Measurements from ENCODE around the gene TSHZ1.
"Not testable (repeated sequence)": the region's sequence is repeated elsewhere in the genome, so short reads cannot be mapped to it uniquely, and the experiment has no call there.

TSHZ1 gene

GRCh38 chr18:75176849-75177248 lies 33.7 kb upstream of the TSHZ1 start:
- Histone ChIP-seq H3K4me3 (ENCODE audit: low read depth, low read length) (no peak overlapping the region), H3K36me3 (replicated peaks) (no peaks in the 10 kb centered on the region), H3K27ac (no peak overlapping the region), H3K27me3 (replicated peaks) (no peaks in the 10 kb centered on the region)
- no peak for DNase-seq
- no peak for TF ChIP-seq CTCF (IDR thresholded peaks at IDR 0.05; ENCODE audit: low read depth, low read length, missing control alignments)
- in situ Hi-C loops (cut with HindIII; ENCODE audit: low pct_ligation_motif_present, low sequenced_read_pairs): no loop called here

GRCh38 chr18:75178376-75178775 lies 32.2 kb upstream of the TSHZ1 start:
- no peak overlapping the region for H3K27ac ChIP-seq
- no peaks in the 10 kb centered on the region for H3K27me3 ChIP-seq (replicated peaks)
- in situ Hi-C loops (cut with HindIII; ENCODE audit: low pct_ligation_motif_present, low sequenced_read_pairs): no loop called here
- TF ChIP-seq CTCF (IDR thresholded peaks at IDR 0.05; ENCODE audit: low read depth, low read length, missing control alignments): no peak
- H3K36me3 ChIP-seq (replicated peaks): no peaks in the 10 kb centered on the region
- DNase-seq: no peak
- no peak overlapping the region for H3K4me3 ChIP-seq (ENCODE audit: low read depth, low read length)

- H3K4me3 ChIP-seq (ENCODE audit: low read depth, low read length): no peak overlapping the region
- TF ChIP-seq CTCF (IDR thresholded peaks at IDR 0.05; ENCODE audit: low read depth, low read length, missing control alignments): no peak
- DNase-seq: no peak
- no peaks in the 10 kb centered on the region for H3K36me3 ChIP-seq (replicated peaks)
- no peaks in the 10 kb centered on the region for H3K27me3 ChIP-seq (replicated peaks)
- H3K27ac ChIP-seq: no peak overlapping the region
- in situ Hi-C loops (cut with HindIII; ENCODE audit: low pct_ligation_motif_present, low sequenced_read_pairs): no loop called here
Measured at GRCh38 chr18:75179819-75180600, 30.6 kb upstream of the TSHZ1 start.

GRCh38 chr18:75183524-75183923 lies 27.1 kb upstream of the TSHZ1 start:
- TF ChIP-seq CTCF (IDR thresholded peaks at IDR 0.05; ENCODE audit: low read depth, low read length, missing control alignments): no peak
- in situ Hi-C loops (cut with HindIII; ENCODE audit: low pct_ligation_motif_present, low sequenced_read_pairs): no loop called here
- Histone ChIP-seq H3K36me3 (replicated peaks) (no peaks in the 10 kb centered on the region), H3K27me3 (replicated peaks) (no peaks in the 10 kb centered on the region), H3K4me3 (ENCODE audit: low read depth, low read length) (no peak overlapping the region), H3K27ac (no peak overlapping the region)
- no peak for DNase-seq

GRCh38 chr18:75183973-75184493 lies 26.6 kb upstream of the TSHZ1 start:
- in situ Hi-C loops (cut with HindIII; ENCODE audit: low pct_ligation_motif_present, low sequenced_read_pairs): no loop called here
- TF ChIP-seq CTCF (IDR thresholded peaks at IDR 0.05; ENCODE audit: low read depth, low read length, missing control alignments): no peak
- H3K36me3 ChIP-seq (replicated peaks): no peaks in the 10 kb centered on the region
- no peak for DNase-seq
- no peaks in the 10 kb centered on the region for H3K27me3 ChIP-seq (replicated peaks)
- H3K27ac ChIP-seq: no peak overlapping the region
- H3K4me3 ChIP-seq (ENCODE audit: low read depth, low read length): no peak overlapping the region

- Histone ChIP-seq H3K36me3 (replicated peaks) (no peaks in the 10 kb centered on the region), H3K4me3 (ENCODE audit: low read depth, low read length) (no peak overlapping the region), H3K27me3 (replicated peaks) (no peaks in the 10 kb centered on the region), H3K27ac (no peak overlapping the region)
- no peak for DNase-seq
- in situ Hi-C loops (cut with HindIII; ENCODE audit: low pct_ligation_motif_present, low sequenced_read_pairs): no loop called here
- no peak for TF ChIP-seq CTCF (IDR thresholded peaks at IDR 0.05; ENCODE audit: low read depth, low read length, missing control alignments)
Measured at GRCh38 chr18:75185460-75185859, 25.1 kb upstream of the TSHZ1 start.

- DNase-seq; H3K36me3 ChIP-seq (replicated peaks); H3K4me3 ChIP-seq (ENCODE audit: low read depth, low read length); H3K27me3 ChIP-seq (replicated peaks); H3K27ac ChIP-seq; in situ Hi-C loops (cut with HindIII; ENCODE audit: low pct_ligation_motif_present, low sequenced_read_pairs): not testable (repeated sequence)
Measured at GRCh38 chr18:75187702-75188101, 22.9 kb upstream of the TSHZ1 start.
